Measurements from ENCODE around the gene RYK. TPM values are rescaled to one million over a fixed set of nuclear protein-coding genes. Genes with fewer than 3 reads are reported as not detected.

RYK gene
- total RNA-seq (2014; rRNA removed; shearing (Covaris generic)) (93.7 and 100 TPM in 2 replicates), polyA plus RNA-seq (2016; fragmentation: Nextera tagmentation; extraction: Ambion mirVana) (22.3 and 22.8 TPM in 2 replicates)

- Histone ChIP-seq H3K27ac (peak within 1 kb of the TSS; percentile 72), H4K20me1 (ENCODE audit: insufficient read depth) (0 out of 2 replicates have a peak, but pooled peaks cover 6% of the 10 kb centered on the region), H3F3A (ENCODE audit: insufficient read depth) (peaks cover 17% of the 10 kb centered on the region; the same call in 1 of the 2 replicates), H3K36me3 (ENCODE audit: low read depth) (no peaks in the 10 kb centered on the region), H3K4me1 (ENCODE audit: insufficient read depth) (peaks cover 20% of the 10 kb centered on the region), H2AFZ (peak within 1 kb of the TSS; percentile 86), H3K9ac (peak within 1 kb of the TSS; percentile 82), H3K4me2 (ENCODE audit: unreplicated experiment) (peak within 1 kb of the TSS; percentile 94), H3K79me2 (ENCODE audit: insufficient read depth) (peaks cover 50% of the 10 kb centered on the region), H3K27me3 (replicated peaks; ENCODE audit: insufficient read depth) (no peaks in the 10 kb centered on the region), H3K4me3 (peak within 1 kb of the TSS; percentile 81), H3K9me2 (ENCODE audit: insufficient read depth) (no peaks in the 10 kb centered on the region), H3K9me3 (ENCODE audit: low read depth) (no peaks in the 10 kb centered on the region)
- WGBS, 2 experiments (ENCODE audit: low coverage in 1 of 2, low lambda C conversion rate in 2 of 2, missing lambda C conversion rate in 2 of 2) = 1% methylated on average over 21 to 34 of the region's 59 CpGs
- in situ Hi-C loops (cut with MboI) = no loop called here
- peak; percentile 85 for DNase-seq
- TF ChIP-seq EZH2phosphoT487 (IDR thresholded peaks at IDR 0.05; ENCODE audit: insufficient read depth, low read depth) (no peak), EZH2 (IDR thresholded peaks at IDR 0.05; ENCODE audit: insufficient read depth, poor library complexity, severe bottlenecking) (no peak)
Measured at GRCh38 chr3:134250717-134251220, at the start of gene RYK. Gene RYK (minus strand): TSS chr3:134250859. CDS start chr3:134250654, 205 bp downstream.

- Histone ChIP-seq H3F3A (ENCODE audit: insufficient read depth) (no peaks in the 10 kb centered on the region), H4K20me1 (ENCODE audit: insufficient read depth) (no peaks in the 10 kb centered on the region), H3K27me3 (replicated peaks; ENCODE audit: insufficient read depth) (no peaks in the 10 kb centered on the region), H3K27ac (no peak overlapping the region), H3K4me3 (no peak overlapping the region), H3K9ac (no peak overlapping the region), H3K36me3 (ENCODE audit: low read depth) (no peaks in the 10 kb centered on the region), H3K9me2 (ENCODE audit: insufficient read depth) (no peaks in the 10 kb centered on the region), H3K79me2 (ENCODE audit: insufficient read depth) (no peaks in the 10 kb centered on the region), H3K9me3 (ENCODE audit: low read depth) (no peaks in the 10 kb centered on the region), H2AFZ (peak overlapping the region; percentile 29; the same call in 1 of the 2 replicates), H3K4me1 (ENCODE audit: insufficient read depth) (no peaks in the 10 kb centered on the region; the same call in 1 of the 2 replicates), H3K4me2 (ENCODE audit: unreplicated experiment) (no peak overlapping the region)
- TF ChIP-seq EZH2phosphoT487 (IDR thresholded peaks at IDR 0.05; ENCODE audit: insufficient read depth, low read depth) (no peak), EZH2 (IDR thresholded peaks at IDR 0.05; ENCODE audit: insufficient read depth, poor library complexity, severe bottlenecking) (no peak)
- WGBS, 2 experiments (ENCODE audit: low coverage in 1 of 2, low lambda C conversion rate in 2 of 2, missing lambda C conversion rate in 2 of 2) = 89 to 100% methylated on average over 1 of the region's 1 CpG
- peak; percentile 53 for DNase-seq
- in situ Hi-C loops (cut with MboI) = no loop called here
Measured at GRCh38 chr3:134299888-134300206, 49.2 kb upstream of the RYK start.

- no peaks in the 10 kb centered on the region for H3K9me3 ChIP-seq (ENCODE audit: low read depth)
- no peaks in the 10 kb centered on the region for H4K20me1 ChIP-seq (ENCODE audit: insufficient read depth)
- H3K27ac ChIP-seq = no peak overlapping the region
- DNase-seq = peak; percentile 65
- in situ Hi-C loops (cut with MboI) = no loop called here
- no peaks in the 10 kb centered on the region for H3K9me2 ChIP-seq (ENCODE audit: insufficient read depth)
- H3K9ac ChIP-seq = no peak overlapping the region
- no peaks in the 10 kb centered on the region for H3K36me3 ChIP-seq (ENCODE audit: low read depth)
- no peaks in the 10 kb centered on the region for H3K27me3 ChIP-seq (replicated peaks; ENCODE audit: insufficient read depth)
- H3K4me1 ChIP-seq (ENCODE audit: insufficient read depth) = no peaks in the 10 kb centered on the region; the same call in 1 of the 2 replicates
- H2AFZ ChIP-seq = peak overlapping the region; percentile 29
- TF ChIP-seq EZH2 (IDR thresholded peaks at IDR 0.05; ENCODE audit: insufficient read depth, poor library complexity, severe bottlenecking) (no peak), EZH2phosphoT487 (IDR thresholded peaks at IDR 0.05; ENCODE audit: insufficient read depth, low read depth) (no peak)
- WGBS, 2 experiments (ENCODE audit: low coverage in 1 of 2, low lambda C conversion rate in 2 of 2, missing lambda C conversion rate in 2 of 2) = 76 to 80% methylated on average over 4 of the region's 4 CpGs
- H3K4me2 ChIP-seq (ENCODE audit: unreplicated experiment) = no peak overlapping the region
- no peaks in the 10 kb centered on the region for H3F3A ChIP-seq (ENCODE audit: insufficient read depth)
- no peaks in the 10 kb centered on the region for H3K79me2 ChIP-seq (ENCODE audit: insufficient read depth)
- H3K4me3 ChIP-seq = no peak overlapping the region
Measured at GRCh38 chr3:134299185-134299887, 48.7 kb upstream of the RYK start.

GRCh38 chr3:134298249-134298648, 47.6 kb upstream of the RYK start:
- WGBS, 2 experiments (ENCODE audit: low coverage in 1 of 2, low lambda C conversion rate in 2 of 2, missing lambda C conversion rate in 2 of 2) = 94% methylated on average over 2 of the region's 2 CpGs
- Histone ChIP-seq H3K79me2 (ENCODE audit: insufficient read depth) (no peaks in the 10 kb centered on the region), H3K27me3 (replicated peaks; ENCODE audit: insufficient read depth) (no peaks in the 10 kb centered on the region), H3K9me3 (ENCODE audit: low read depth) (no peaks in the 10 kb centered on the region), H3K36me3 (ENCODE audit: low read depth) (no peaks in the 10 kb centered on the region), H3F3A (ENCODE audit: insufficient read depth) (no peaks in the 10 kb centered on the region), H2AFZ (no peak overlapping the region), H4K20me1 (ENCODE audit: insufficient read depth) (no peaks in the 10 kb centered on the region), H3K4me2 (ENCODE audit: unreplicated experiment) (no peak overlapping the region), H3K9ac (no peak overlapping the region), H3K27ac (no peak overlapping the region), H3K4me1 (ENCODE audit: insufficient read depth) (no peaks in the 10 kb centered on the region; the same call in 1 of the 2 replicates), H3K9me2 (ENCODE audit: insufficient read depth) (no peaks in the 10 kb centered on the region), H3K4me3 (no peak overlapping the region)
- DNase-seq = no peak
- in situ Hi-C loops (cut with MboI) = no loop called here
- TF ChIP-seq EZH2phosphoT487 (IDR thresholded peaks at IDR 0.05; ENCODE audit: insufficient read depth, low read depth) (no peak), EZH2 (IDR thresholded peaks at IDR 0.05; ENCODE audit: insufficient read depth, poor library complexity, severe bottlenecking) (no peak)

Data from GM23248 (cell line).